ENCODE measurements around the gene C1QTNF4.
"Not testable (repeated sequence)": the region's sequence is repeated elsewhere in the genome, so short reads cannot be mapped to it uniquely, and the experiment has no call there.

C1QTNF4 gene

DNA sequence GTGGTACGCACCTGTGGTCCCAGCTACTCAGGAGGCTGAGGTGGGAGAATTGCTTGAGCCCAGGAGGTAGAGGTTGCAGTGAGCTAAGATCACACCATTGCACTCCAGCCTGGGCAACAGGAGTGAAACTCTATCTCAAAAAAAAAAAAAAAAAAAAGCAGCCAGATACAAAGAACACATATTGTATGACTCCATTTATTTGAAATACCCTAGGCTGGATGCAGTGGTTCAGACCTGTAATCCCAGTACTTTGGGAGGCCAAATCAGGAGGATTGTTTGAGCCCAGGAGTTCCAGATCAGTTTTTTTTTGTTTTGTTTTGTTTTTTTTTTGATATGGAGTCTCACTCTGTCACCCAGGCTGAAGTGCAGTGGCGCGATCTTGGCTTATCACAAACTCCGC, 31.8 kb downstream of the C1QTNF4 start:
- not testable (repeated sequence) for H4K91ac ChIP-seq (ENCODE audit: low read depth, low read length); H4K8ac ChIP-seq (ENCODE audit: low read depth, low read length); H2BK5ac ChIP-seq (ENCODE audit: low read depth, low read length, poor library complexity); H3K4me2 ChIP-seq (ENCODE audit: low read length); H4K12ac ChIP-seq (ENCODE audit: low read depth, low read length); H2BK120ac ChIP-seq (ENCODE audit: insufficient read depth, low read length, poor library complexity); H3K27ac ChIP-seq (ENCODE audit: low read depth, low read length); H3K9me3 ChIP-seq (ENCODE audit: insufficient read depth, low read depth, low read length); H3K14ac ChIP-seq (ENCODE audit: low read length); H3K27me3 ChIP-seq (ENCODE audit: insufficient read depth, low read length); H3K23ac ChIP-seq (ENCODE audit: low read length); H3K9ac ChIP-seq (ENCODE audit: low read length); H3K4me3 ChIP-seq (ENCODE audit: low read depth, low read length); H3K36me3 ChIP-seq (ENCODE audit: control insufficient read depth in 1 of 2, insufficient read depth in 2 of 2, low read length in 2 of 2); H3K18ac ChIP-seq (ENCODE audit: low read length); H2AK5ac ChIP-seq (ENCODE audit: low read length); H3K4me1 ChIP-seq (ENCODE audit: control insufficient read depth in 1 of 2, insufficient read depth in 2 of 2, low read length in 2 of 2); H2BK12ac ChIP-seq (ENCODE audit: low read length); DNase-seq; H3K4ac ChIP-seq (ENCODE audit: low read depth, low read length); H2AFZ ChIP-seq (ENCODE audit: insufficient read depth, low read length, poor library complexity)
- peaks cover 12% of the 10 kb centered on the region for H3K79me2 ChIP-seq (ENCODE audit: control insufficient read depth, insufficient read depth, low read length, poor library complexity)
- H3K79me1 ChIP-seq (ENCODE audit: low read length): peaks cover 11% of the 10 kb centered on the region
- no CpG with 5 or more reads among the region's 4 CpGs for WGBS (ENCODE audit: extremely low coverage, insufficient coverage, insufficient read length)

DNA sequence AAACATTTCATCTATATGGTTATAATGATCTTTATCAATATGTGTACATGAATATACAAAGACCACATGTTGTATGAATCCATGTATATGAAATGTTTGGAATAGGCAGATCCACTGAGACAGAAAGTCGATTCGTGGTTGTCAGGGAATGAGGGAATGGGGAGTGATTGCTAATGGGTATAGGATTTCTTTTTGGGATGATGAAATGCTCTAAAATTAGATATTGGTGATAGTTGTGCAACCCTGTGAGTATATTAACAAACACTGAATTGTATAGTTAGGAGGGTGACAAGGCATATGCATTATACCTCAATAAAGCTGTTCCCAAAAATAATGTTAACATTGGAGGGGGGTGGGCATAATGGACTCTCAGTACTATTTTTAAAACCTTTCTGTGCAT, 33.8 kb downstream of the C1QTNF4 start:
- Histone ChIP-seq H3K14ac (ENCODE audit: low read length) (no peak overlapping the region), H3K27me3 (ENCODE audit: insufficient read depth, low read length) (no peaks in the 10 kb centered on the region), H3K4me2 (ENCODE audit: low read length) (no peak overlapping the region), H3K4ac (ENCODE audit: low read depth, low read length) (no peak overlapping the region), H3K9me3 (ENCODE audit: insufficient read depth, low read depth, low read length) (no peaks in the 10 kb centered on the region), H4K91ac (ENCODE audit: low read depth, low read length) (no peak overlapping the region), H2BK120ac (ENCODE audit: insufficient read depth, low read length, poor library complexity) (no peak overlapping the region), H3K9ac (ENCODE audit: low read length) (no peak overlapping the region), H3K23ac (ENCODE audit: low read length) (no peak overlapping the region), H4K12ac (ENCODE audit: low read depth, low read length) (no peak overlapping the region), H3K4me3 (ENCODE audit: low read depth, low read length) (no peak overlapping the region), H3K79me2 (ENCODE audit: control insufficient read depth, insufficient read depth, low read length, poor library complexity) (peaks cover 5% of the 10 kb centered on the region), H2BK12ac (ENCODE audit: low read length) (no peak overlapping the region), H3K27ac (ENCODE audit: low read depth, low read length) (no peak overlapping the region), H4K8ac (ENCODE audit: low read depth, low read length) (no peak overlapping the region), H3K4me1 (ENCODE audit: control insufficient read depth in 1 of 2, insufficient read depth in 2 of 2, low read length in 2 of 2) (peaks cover 0 to 4% of the 10 kb centered on the region in 2 experiments), H2AFZ (ENCODE audit: insufficient read depth, low read length, poor library complexity) (no peak overlapping the region), H2AK5ac (ENCODE audit: low read length) (no peak overlapping the region), H3K18ac (ENCODE audit: low read length) (no peak overlapping the region), H3K79me1 (ENCODE audit: low read length) (peaks cover 5% of the 10 kb centered on the region), H2BK5ac (ENCODE audit: low read depth, low read length, poor library complexity) (no peak overlapping the region), H3K36me3 (ENCODE audit: control insufficient read depth in 1 of 2, insufficient read depth in 2 of 2, low read length in 2 of 2) (no peaks in the 10 kb centered on the region)
- no CpG with 5 or more reads among the region's 2 CpGs for WGBS (ENCODE audit: extremely low coverage, insufficient coverage, insufficient read length)
- no peak for DNase-seq

DNA sequence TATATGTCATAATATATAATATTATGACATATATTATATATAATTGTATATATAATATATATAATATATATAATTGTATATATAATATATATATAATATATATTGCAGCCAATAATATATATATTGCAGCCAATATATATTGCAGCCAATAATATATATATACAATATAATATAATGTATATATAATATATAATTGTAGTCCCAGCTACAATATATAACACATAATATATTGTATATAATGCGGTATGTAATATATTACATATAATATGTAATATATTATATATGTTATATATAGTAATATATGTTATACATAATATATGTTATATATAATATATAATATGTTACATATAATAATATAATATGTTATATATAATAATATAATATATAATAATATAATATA, 35.5 kb downstream of the C1QTNF4 start:
- Histone ChIP-seq H3K18ac (ENCODE audit: low read length) (no peak overlapping the region), H3K9me3 (ENCODE audit: insufficient read depth, low read depth, low read length) (no peaks in the 10 kb centered on the region), H3K4me3 (ENCODE audit: low read depth, low read length) (no peak overlapping the region), H4K12ac (ENCODE audit: low read depth, low read length) (no peak overlapping the region), H2AK5ac (ENCODE audit: low read length) (no peak overlapping the region), H3K14ac (ENCODE audit: low read length) (no peak overlapping the region), H3K27ac (ENCODE audit: low read depth, low read length) (no peak overlapping the region), H2BK12ac (ENCODE audit: low read length) (no peak overlapping the region), H2AFZ (ENCODE audit: insufficient read depth, low read length, poor library complexity) (no peak overlapping the region), H4K91ac (ENCODE audit: low read depth, low read length) (no peak overlapping the region), H2BK5ac (ENCODE audit: low read depth, low read length, poor library complexity) (no peak overlapping the region), H3K4me1 (ENCODE audit: control insufficient read depth in 1 of 2, insufficient read depth in 2 of 2, low read length in 2 of 2) (no peaks in the 10 kb centered on the region), H4K8ac (ENCODE audit: low read depth, low read length) (no peak overlapping the region), H3K79me2 (ENCODE audit: control insufficient read depth, insufficient read depth, low read length, poor library complexity) (no peaks in the 10 kb centered on the region), H3K23ac (ENCODE audit: low read length) (no peak overlapping the region), H3K4ac (ENCODE audit: low read depth, low read length) (no peak overlapping the region), H3K4me2 (ENCODE audit: low read length) (no peak overlapping the region), H3K9ac (ENCODE audit: low read length) (no peak overlapping the region), H3K27me3 (ENCODE audit: insufficient read depth, low read length) (no peaks in the 10 kb centered on the region), H3K36me3 (ENCODE audit: control insufficient read depth in 1 of 2, insufficient read depth in 2 of 2, low read length in 2 of 2) (no peaks in the 10 kb centered on the region), H3K79me1 (ENCODE audit: low read length) (no peaks in the 10 kb centered on the region), H2BK120ac (ENCODE audit: insufficient read depth, low read length, poor library complexity) (no peak overlapping the region)
- WGBS (ENCODE audit: extremely low coverage, insufficient coverage, insufficient read length): no CpG with 5 or more reads among the region's 1 CpG
- no peak for DNase-seq

GRCh38 chr11:47557004-47557403, 37.2 kb downstream of the C1QTNF4 start:
- not testable (repeated sequence) for H4K8ac ChIP-seq (ENCODE audit: low read depth, low read length); H2BK12ac ChIP-seq (ENCODE audit: low read length); H3K4me1 ChIP-seq (ENCODE audit: control insufficient read depth in 1 of 2, insufficient read depth in 2 of 2, low read length in 2 of 2); H2BK120ac ChIP-seq (ENCODE audit: insufficient read depth, low read length, poor library complexity); H3K9ac ChIP-seq (ENCODE audit: low read length); H3K4me3 ChIP-seq (ENCODE audit: low read depth, low read length); H3K23ac ChIP-seq (ENCODE audit: low read length); DNase-seq; H4K12ac ChIP-seq (ENCODE audit: low read depth, low read length); H4K91ac ChIP-seq (ENCODE audit: low read depth, low read length); H3K4me2 ChIP-seq (ENCODE audit: low read length); H3K18ac ChIP-seq (ENCODE audit: low read length); H3K36me3 ChIP-seq (ENCODE audit: control insufficient read depth in 1 of 2, insufficient read depth in 2 of 2, low read length in 2 of 2); H3K27ac ChIP-seq (ENCODE audit: low read depth, low read length); H2BK5ac ChIP-seq (ENCODE audit: low read depth, low read length, poor library complexity); H2AFZ ChIP-seq (ENCODE audit: insufficient read depth, low read length, poor library complexity); H3K9me3 ChIP-seq (ENCODE audit: insufficient read depth, low read depth, low read length); H3K27me3 ChIP-seq (ENCODE audit: insufficient read depth, low read length); H3K4ac ChIP-seq (ENCODE audit: low read depth, low read length); H2AK5ac ChIP-seq (ENCODE audit: low read length); H3K14ac ChIP-seq (ENCODE audit: low read length)
- H3K79me2 ChIP-seq (ENCODE audit: control insufficient read depth, insufficient read depth, low read length, poor library complexity): peaks cover 12% of the 10 kb centered on the region
- H3K79me1 ChIP-seq (ENCODE audit: low read length): peaks cover 11% of the 10 kb centered on the region
- no CpG with 5 or more reads among the region's 12 CpGs for WGBS (ENCODE audit: extremely low coverage, insufficient coverage, insufficient read length)

Measured in trophoblast cell (in vitro differentiated cells and primary cell).